Smooth muscle cell (in vitro differentiated cells): ENCODE measurements around the gene CARNS1. TPM values are rescaled to one million over a fixed set of nuclear protein-coding genes. Genes with fewer than 3 reads are reported as not detected.

Experiments used
- DNase-seq: peaks from one replicate; lab custom pipeline; 2025; ENCODE audit not compliant: unreplicated experiment; lab: John Stamatoyannopoulos, UW
- H2AFZ ChIP-seq: fragments of 200-600 bp; sonication (generic); 2 replicates; pipeline ENCODE4 v1.6.0; 2016; ENCODE audit warnings: antibody characterized with exemption, low read depth, mild to moderate bottlenecking
- H3F3A ChIP-seq: fragments of 200-600 bp; sonication (generic); 2 replicates; pipeline ENCODE4 v1.6.0; 2017; ENCODE audit warnings: antibody characterized with exemption, low read depth
- H3K27ac ChIP-seq: fragments of 200-600 bp; sonication (generic); 2 replicates; pipeline ENCODE4 v1.5.1; 2016; ENCODE audit warnings: low read depth, mild to moderate bottlenecking
- H3K27me3 ChIP-seq: fragments of 200-600 bp; sonication (generic); 2 replicates; pipeline ENCODE4 v1.6.1; 2016; ENCODE audit warnings: low read depth, mild to moderate bottlenecking
- H3K36me3 ChIP-seq: fragments of 200-600 bp; sonication (generic); 2 replicates; pipeline ENCODE4 v1.5.1; 2016; ENCODE audit warnings: low read depth
- H3K4me1 ChIP-seq: fragments of 200-600 bp; sonication (generic); 2 replicates; pipeline ENCODE4 v1.5.1; 2016; ENCODE audit warnings: low read depth
- H3K4me2 ChIP-seq: fragments of 200-600 bp; sonication (generic); 2 replicates; pipeline ENCODE4 v1.6.0; 2016; ENCODE audit warnings: mild to moderate bottlenecking
- H3K4me3 ChIP-seq: fragments of 200-600 bp; sonication (generic); 2 replicates; pipeline ENCODE4 v1.5.1; 2016; ENCODE audit warnings: mild to moderate bottlenecking
- H3K79me2 ChIP-seq: fragments of 200-600 bp; sonication (generic); 2 replicates; pipeline ENCODE4 v1.6.0; 2016; ENCODE audit warnings: low read depth, mild to moderate bottlenecking
- H3K9ac ChIP-seq: fragments of 200-600 bp; sonication (generic); 2 replicates; pipeline ENCODE4 v1.6.0; 2016; ENCODE audit warnings: low read depth
- H3K9me3 ChIP-seq: fragments of 200-600 bp; sonication (generic); replicated peaks from 2 replicates; pipeline ENCODE4 v1.5.1; 2016; ENCODE audit warnings: low read depth
- H4K20me1 ChIP-seq: fragments of 200-600 bp; sonication (generic); 2 replicates; pipeline ENCODE4 v1.6.0; 2016; ENCODE audit warnings: low read depth
- CTCF ChIP-seq: fragments of 200-600 bp; sonication (generic); IDR thresholded peaks from 2 replicates; pipeline ENCODE4 v1.5.1; 2017; ENCODE audit warnings: borderline replicate concordance, mild to moderate bottlenecking, antibody characterized with exemption; ENCODE audit not compliant: insufficient read depth, poor library complexity, severe bottlenecking
- whole genome bisulfite sequencing: methylation state at CpG from one replicate; pipeline ENCODE4 v1.1.7; 2016; ENCODE audit warnings: low lambda C conversion rate; 5-methylcytosine and 5-hydroxymethylcytosine counted together
- polyA plus RNA-seq: library from polyadenylated mRNA; unstranded; fragments of >200 nt; fragmentation: Nextera tagmentation; extraction: Ambion mirVana; gene quantifications from 2 replicates; pipeline ENCODE4 v1.2.1, GENCODE V29; 2016
- total RNA-seq: library from RNA; depleted of rRNA; stranded (reverse); fragments of >200 nt; gene quantifications from 2 replicates; pipeline ENCODE4 v1.2.3, GENCODE V29; 2014

CARNS1 gene
- total and polyA plus RNA-seq, 2 experiments from 2014 or later = 0.36 to 1.7 TPM

- no peak overlapping the region for H3K4me2 ChIP-seq
- no peaks in the 10 kb centered on the region for H3K9me3 ChIP-seq
- no peaks in the 10 kb centered on the region for H3F3A ChIP-seq
- H3K9ac ChIP-seq = no peak overlapping the region
- WGBS = 96% methylated on average over 23 of the region's 23 CpGs
- no peaks in the 10 kb centered on the region for H3K27me3 ChIP-seq
- H3K79me2 ChIP-seq = peaks cover 13% of the 10 kb centered on the region
- H3K4me1 ChIP-seq = no peaks in the 10 kb centered on the region
- no peaks in the 10 kb centered on the region for H4K20me1 ChIP-seq
- H3K4me3 ChIP-seq = no peak overlapping the region
- DNase-seq = no peak
- H3K27ac ChIP-seq = no peak overlapping the region
- no peaks in the 10 kb centered on the region for H3K36me3 ChIP-seq
- no peak for TF ChIP-seq CTCF
- no peak overlapping the region for H2AFZ ChIP-seq
Observed at GRCh38 chr11:67434395-67434881, 19.0 kb downstream of the CARNS1 start.

GRCh38 chr11:67435031-67435726 is 19.7 kb downstream of the CARNS1 start:
- no peaks in the 10 kb centered on the region for H3K36me3 ChIP-seq
- 88% methylated on average over 16 of the region's 26 CpGs for WGBS
- no peak for DNase-seq

GRCh38 chr11:67435727-67436458 is 20.4 kb downstream of the CARNS1 start:
- Histone ChIP-seq H3K79me2 (no peaks in the 10 kb centered on the region), H3K27ac (no peak overlapping the region), H3K36me3 (no peaks in the 10 kb centered on the region), H3K9ac (no peak overlapping the region), H3K4me1 (no peaks in the 10 kb centered on the region), H3F3A (no peaks in the 10 kb centered on the region), H3K27me3 (no peaks in the 10 kb centered on the region), H3K4me3 (no peak overlapping the region), H3K9me3 (no peaks in the 10 kb centered on the region), H3K4me2 (no peak overlapping the region), H2AFZ (no peak overlapping the region), H4K20me1 (no peaks in the 10 kb centered on the region)
- DNase-seq = no peak
- no peak for TF ChIP-seq CTCF
- WGBS = 94% methylated on average over 38 of the region's 38 CpGs

More at GRCh38 chr11:67435031-67435726, 19.7 kb downstream of the CARNS1 start:
- Histone ChIP-seq H3K4me1 (no peaks in the 10 kb centered on the region), H3K27me3 (no peaks in the 10 kb centered on the region), H3K9ac (no peak overlapping the region), H4K20me1 (no peaks in the 10 kb centered on the region), H3K4me3 (no peak overlapping the region), H3K4me2 (no peak overlapping the region), H3K79me2 (peaks cover 6% of the 10 kb centered on the region), H3K27ac (no peak overlapping the region), H3F3A (no peaks in the 10 kb centered on the region), H2AFZ (no peak overlapping the region), H3K9me3 (no peaks in the 10 kb centered on the region)
- no peak for TF ChIP-seq CTCF
